ENCODE measurements around the gene STOML1. TPM values are rescaled to one million over a fixed set of nuclear protein-coding genes. Genes with fewer than 3 reads are reported as not detected.

The STOML1 gene
- total RNA-seq, 1 experiment from 2014 or later: 5.0 TPM

GRCh38 chr15:74038707-74039655 is 46.9 kb upstream of the STOML1 start:
- H3K9me3 ChIP-seq (ENCODE audit: control insufficient read depth in 1 of 2, insufficient read depth in 1 of 2, low read depth in 1 of 2, low read length in 2 of 2): no peaks in the 10 kb centered on the region
- ATAC-seq (no peak), DNase-seq (ENCODE audit: low read depth, low spot score) (no peak)
- ChIA-PET RAD21 (ENCODE audit: low non-redundant PET in 1 of 2, low total read pairs in 2 of 2, uncharacterized antibody in 2 of 2, unreplicated experiment in 2 of 2) (interaction anchor here in 1 of 2 experiments (1.2 kb wide), 1 partner anchor 66 kb away, joined by 8 read pairs; no protein-coding TSS in a partner anchor), CTCF (interaction anchor here (0.9 to 6.5 kb wide), 3 partner anchors 9 to 68 kb away, joined by 3 to 132 read pairs (median 52); no protein-coding TSS in a partner anchor), POLR2A (no interaction called here)
- no peaks in the 10 kb centered on the region for H3K79me2 ChIP-seq (ENCODE audit: insufficient read depth, low read length)
- H3K4me3 ChIP-seq (replicated peaks in 1 of 2; ENCODE audit: low read depth in 1 of 2, low read length in 2 of 2): no peak overlapping the region
- no TSS peak for BruUV-seq (replicated peaks)
- H3K27ac ChIP-seq (ENCODE audit: low read depth, low read length): no peak overlapping the region
- H3K4me2 ChIP-seq (ENCODE audit: low read length): no peak overlapping the region
- intact Hi-C loops (cut with micrococcal nuclease): no loop called here
- H3K4me1 ChIP-seq (ENCODE audit: control insufficient read depth in 1 of 2, insufficient read depth in 2 of 2, low read length in 2 of 2): peaks cover 0 to 9% of the 10 kb centered on the region in 2 experiments; a peak in 1 of 4 replicates
- H3K27me3 ChIP-seq (ENCODE audit: insufficient read depth, low read length): no peaks in the 10 kb centered on the region
- no peak for TF ChIP-seq SRF (IDR thresholded peaks at IDR 0.05; ENCODE audit: low read depth)
- TF ChIP-seq EGR1 (IDR thresholded peaks at IDR 0.05; ENCODE audit: low read depth): no peak
- no peak for TF ChIP-seq SIN3A (IDR thresholded peaks at IDR 0.05; ENCODE audit: low read depth)
- TF ChIP-seq POLR2A (IDR thresholded peaks at IDR 0.05; ENCODE audit: borderline replicate concordance, extremely low read depth, insufficient read depth, insufficient read length): no peak
- no peak for TF ChIP-seq ELF1 (IDR thresholded peaks at IDR 0.05; ENCODE audit: borderline replicate concordance, low read depth)
- TF ChIP-seq SP1 (IDR thresholded peaks at IDR 0.05; ENCODE audit: low read depth): no peak
- TF ChIP-seq EZH2 (IDR thresholded peaks at IDR 0.05): no peak
- TF ChIP-seq CEBPB (IDR thresholded peaks at IDR 0.05; ENCODE audit: low read depth): no peak
- no peak for TF ChIP-seq ZFX (IDR thresholded peaks at IDR 0.05)
- no peak for TF ChIP-seq YY1 (IDR thresholded peaks at IDR 0.05; ENCODE audit: extremely low read depth, insufficient replicate concordance, low read depth, low read length)
- no peak for TF ChIP-seq ZBTB33 (IDR thresholded peaks at IDR 0.05; ENCODE audit: extremely low read depth, insufficient replicate concordance, low read length)
- TF ChIP-seq FOSL1 (IDR thresholded peaks at IDR 0.05; ENCODE audit: low read depth): no peak
- TF ChIP-seq EZH2phosphoT487 (IDR thresholded peaks at IDR 0.05; ENCODE audit: borderline replicate concordance): no peak
- no peak for TF ChIP-seq REST (IDR thresholded peaks at IDR 0.05; ENCODE audit: low read depth)
- TF ChIP-seq TCF7L2 (IDR thresholded peaks at IDR 0.05; ENCODE audit: borderline replicate concordance, extremely low read depth, insufficient read depth, insufficient read length): no peak
- no peak for TF ChIP-seq ZNF274 (IDR thresholded peaks at IDR 0.05; ENCODE audit: low read depth, low read length)
- H4K20me1 ChIP-seq (ENCODE audit: insufficient read depth): no peaks in the 10 kb centered on the region
- no peak overlapping the region for H3K9ac ChIP-seq (ENCODE audit: low read length)
- no peaks in the 10 kb centered on the region for H3K9me2 ChIP-seq (ENCODE audit: insufficient read depth)
- H3K36me3 ChIP-seq (ENCODE audit: control insufficient read depth in 1 of 2, insufficient read depth in 2 of 2, low read length in 2 of 2): no peaks in the 10 kb centered on the region; a peak in 1 of 4 replicates
- no peak overlapping the region for H2AFZ ChIP-seq (ENCODE audit: low read depth, low read length, poor library complexity, severe bottlenecking)

All from HCT116 (cell line).